ENCODE data around the gene IZUMO2. TPM values are rescaled to one million over a fixed set of nuclear protein-coding genes. Genes with fewer than 3 reads are reported as not detected.

Gene IZUMO2
- total RNA-seq, 2 donors from 2014 or later: not detected

DNA sequence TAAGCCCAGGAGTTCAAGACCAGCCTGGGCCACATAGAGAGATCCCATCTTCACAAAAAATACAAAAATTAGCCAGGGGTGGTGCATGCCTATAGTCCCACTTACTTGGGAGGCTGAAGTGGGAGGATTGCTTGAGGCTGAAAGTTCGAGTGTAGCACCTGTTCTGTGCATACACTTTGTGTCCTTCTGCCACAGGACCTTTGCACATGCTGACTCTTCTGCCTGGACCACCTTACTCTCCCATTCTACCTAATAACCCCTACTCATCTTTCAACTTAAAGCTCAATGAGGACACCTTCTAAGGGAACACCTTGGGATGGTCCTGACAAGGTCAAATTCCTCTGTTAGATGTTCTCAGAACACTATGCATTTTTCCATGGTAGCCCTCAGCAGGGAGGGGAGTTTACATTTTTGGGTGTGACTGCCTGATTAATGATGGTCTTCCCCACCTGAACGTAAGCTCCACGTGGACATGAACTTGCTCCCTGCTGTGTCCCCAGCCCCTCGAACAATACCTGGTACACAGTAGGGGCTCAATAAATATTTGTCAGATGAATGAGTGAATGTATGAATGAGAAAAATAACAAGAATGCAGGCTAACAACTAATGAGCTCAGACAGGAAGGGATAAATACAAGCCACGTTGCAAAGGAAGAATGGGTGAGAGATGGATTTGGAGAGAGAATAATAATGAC is 11.2 kb upstream of the IZUMO2 start:
- intact Hi-C loops (cut with DNase I): no loop called here
- Histone ChIP-seq H3K27me3 (no peaks in the 10 kb centered on the region), H3K4me3 (no peak overlapping the region), H3K9me3 (no peaks in the 10 kb centered on the region), H3K36me3 (replicated peaks in 1 of 2; ENCODE audit: insufficient read depth in 1 of 2, low read depth in 2 of 2) (no peaks in the 10 kb centered on the region), H3K4me1 (no peaks in the 10 kb centered on the region), H3K27ac (no peak overlapping the region)
- DNase-seq (no peak), ATAC-seq (no peak)
- WGBS, 2 donors: 28% methylated on average over 5 of the region's 5 CpGs
- TF ChIP-seq, protein P1, sequence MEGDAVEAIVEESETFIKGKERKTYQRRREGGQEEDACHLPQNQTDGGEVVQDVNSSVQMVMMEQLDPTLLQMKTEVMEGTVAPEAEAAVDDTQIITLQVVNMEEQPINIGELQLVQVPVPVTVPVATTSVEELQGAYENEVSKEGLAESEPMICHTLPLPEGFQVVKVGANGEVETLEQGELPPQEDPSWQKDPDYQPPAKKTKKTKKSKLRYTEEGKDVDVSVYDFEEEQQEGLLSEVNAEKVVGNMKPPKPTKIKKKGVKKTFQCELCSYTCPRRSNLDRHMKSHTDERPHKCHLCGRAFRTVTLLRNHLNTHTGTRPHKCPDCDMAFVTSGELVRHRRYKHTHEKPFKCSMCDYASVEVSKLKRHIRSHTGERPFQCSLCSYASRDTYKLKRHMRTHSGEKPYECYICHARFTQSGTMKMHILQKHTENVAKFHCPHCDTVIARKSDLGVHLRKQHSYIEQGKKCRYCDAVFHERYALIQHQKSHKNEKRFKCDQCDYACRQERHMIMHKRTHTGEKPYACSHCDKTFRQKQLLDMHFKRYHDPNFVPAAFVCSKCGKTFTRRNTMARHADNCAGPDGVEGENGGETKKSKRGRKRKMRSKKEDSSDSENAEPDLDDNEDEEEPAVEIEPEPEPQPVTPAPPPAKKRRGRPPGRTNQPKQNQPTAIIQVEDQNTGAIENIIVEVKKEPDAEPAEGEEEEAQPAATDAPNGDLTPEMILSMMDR (IDR thresholded peaks at IDR 0.05): no peak
- TF ChIP-seq POLR2A (IDR thresholded peaks at IDR 0.05): no peak

DNA sequence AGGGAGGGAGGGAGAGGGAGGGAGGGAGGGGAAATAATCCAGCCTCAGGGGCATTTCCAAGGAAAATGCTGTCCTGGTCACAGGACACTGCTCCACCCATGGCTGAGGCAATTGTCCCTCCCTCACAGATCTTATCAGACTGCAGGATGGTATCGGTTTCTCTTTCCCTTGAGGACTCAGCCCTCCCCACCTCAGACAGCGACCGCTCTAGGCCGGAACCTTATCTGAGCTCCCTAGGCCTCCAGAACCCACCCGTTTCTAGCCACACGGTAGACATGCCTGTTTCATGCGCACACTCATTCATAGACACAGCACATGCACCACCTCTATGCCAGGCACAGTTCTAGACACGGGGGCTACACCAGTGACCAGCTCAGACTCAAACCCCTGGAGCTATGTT is 10.0 kb upstream of the IZUMO2 start:
- no peaks in the 10 kb centered on the region for H3K36me3 ChIP-seq (replicated peaks in 1 of 2; ENCODE audit: insufficient read depth in 1 of 2, low read depth in 2 of 2)
- H3K9me3 ChIP-seq: no peaks in the 10 kb centered on the region
- no peak overlapping the region for H3K4me3 ChIP-seq
- WGBS, 2 donors: 64 to 65% methylated on average over 8 of the region's 8 CpGs
- no peaks in the 10 kb centered on the region for H3K27me3 ChIP-seq
- ATAC-seq (no peak), DNase-seq (no peak)
- TF ChIP-seq, protein P1 (IDR thresholded peaks at IDR 0.05): no peak
- no peak for TF ChIP-seq POLR2A (IDR thresholded peaks at IDR 0.05)
- no peak overlapping the region for H3K27ac ChIP-seq
- no peaks in the 10 kb centered on the region for H3K4me1 ChIP-seq
- intact Hi-C loops (cut with DNase I): no loop called here

DNA sequence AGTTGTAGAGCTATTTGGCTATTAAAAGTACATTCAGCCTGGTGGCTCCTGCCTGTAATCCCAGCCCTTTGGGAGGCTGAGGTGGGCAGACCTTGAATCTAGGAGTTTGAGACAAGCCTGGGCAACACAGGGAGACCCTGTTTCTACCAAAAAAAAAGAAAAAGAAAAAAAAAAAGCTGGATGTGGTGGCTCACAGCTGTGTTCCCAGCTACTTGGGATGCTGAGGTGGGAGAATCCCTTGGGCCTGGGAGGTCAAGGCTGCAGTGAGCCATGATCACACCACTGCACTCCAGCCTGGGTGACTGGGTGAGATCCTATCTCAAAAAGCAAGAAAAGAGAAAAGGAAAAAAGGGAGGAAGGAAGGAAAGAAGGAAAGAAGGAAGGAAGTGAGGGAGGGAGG is 9.6 kb upstream of the IZUMO2 start:
- Histone ChIP-seq H3K36me3 (replicated peaks in 1 of 2; ENCODE audit: insufficient read depth in 1 of 2, low read depth in 2 of 2) (no peaks in the 10 kb centered on the region), H3K9me3 (no peaks in the 10 kb centered on the region), H3K4me3 (no peak overlapping the region), H3K27ac (no peak overlapping the region), H3K4me1 (no peaks in the 10 kb centered on the region), H3K27me3 (no peaks in the 10 kb centered on the region)
- TF ChIP-seq, protein P1 (IDR thresholded peaks at IDR 0.05): no peak
- no peak for TF ChIP-seq POLR2A (IDR thresholded peaks at IDR 0.05)
- DNase-seq (no peak), ATAC-seq (no peak)
- intact Hi-C loops (cut with DNase I): no loop called here

DNA sequence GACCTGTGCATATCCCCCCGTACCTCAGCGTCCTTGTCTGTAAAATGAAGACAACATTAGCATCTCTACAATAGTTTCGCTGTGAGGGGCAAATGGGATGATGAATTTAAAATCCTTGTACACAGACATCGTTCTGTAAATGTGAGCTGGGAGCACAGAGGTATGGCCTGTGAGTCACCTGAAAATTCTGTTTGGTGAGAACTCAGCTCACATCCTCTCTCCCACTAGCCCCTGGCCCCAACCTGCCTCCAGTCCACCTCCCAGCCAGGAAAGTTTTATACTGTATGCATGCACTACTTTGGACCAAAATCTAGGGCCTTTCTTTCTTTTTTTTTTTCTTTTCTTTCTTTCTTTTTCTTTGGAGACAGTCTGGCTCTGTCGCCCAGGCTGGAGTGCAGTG is 8.7 kb upstream of the IZUMO2 start:
- intact Hi-C loops (cut with DNase I): no loop called here
- Histone ChIP-seq H3K27me3 (no peaks in the 10 kb centered on the region), H3K9me3 (no peaks in the 10 kb centered on the region), H3K36me3 (replicated peaks in 1 of 2; ENCODE audit: insufficient read depth in 1 of 2, low read depth in 2 of 2) (no peaks in the 10 kb centered on the region), H3K4me1 (no peaks in the 10 kb centered on the region), H3K27ac (no peak overlapping the region), H3K4me3 (no peak overlapping the region)
- ATAC-seq: no peak
- WGBS, 2 donors: 81 to 83% methylated on average over 5 of the region's 5 CpGs
- TF ChIP-seq, protein P1 (IDR thresholded peaks at IDR 0.05): no peak
- TF ChIP-seq POLR2A (IDR thresholded peaks at IDR 0.05): no peak
- DNase-seq: no peak

GRCh38 chr19:50167314-50167721 is 4.2 kb upstream of the IZUMO2 start:
- H3K4me1 ChIP-seq: no peaks in the 10 kb centered on the region

More at GRCh38 chr19:50167314-50167721, 4.2 kb upstream of the IZUMO2 start:
- ATAC-seq (peak; percentile 78), DNase-seq (peak; percentile 42 to 71 (median 70))
- no peaks in the 10 kb centered on the region for H3K36me3 ChIP-seq (replicated peaks in 1 of 2; ENCODE audit: insufficient read depth in 1 of 2, low read depth in 2 of 2)
- TF ChIP-seq POLR2A (IDR thresholded peaks at IDR 0.05): no peak
- TF ChIP-seq, protein P1 (IDR thresholded peaks at IDR 0.05): no peak
- H3K9me3 ChIP-seq: no peaks in the 10 kb centered on the region
- no peak overlapping the region for H3K4me3 ChIP-seq
- no peaks in the 10 kb centered on the region for H3K27me3 ChIP-seq
- intact Hi-C loops (cut with DNase I): no loop called here
- WGBS, 2 donors: 13 to 20% methylated on average over 7 to 12 of the region's 12 CpGs
- no peak overlapping the region for H3K27ac ChIP-seq

Data from body of pancreas (tissue), 4 donors.